Measurements from ENCODE around the gene SLC45A1.

DNA sequence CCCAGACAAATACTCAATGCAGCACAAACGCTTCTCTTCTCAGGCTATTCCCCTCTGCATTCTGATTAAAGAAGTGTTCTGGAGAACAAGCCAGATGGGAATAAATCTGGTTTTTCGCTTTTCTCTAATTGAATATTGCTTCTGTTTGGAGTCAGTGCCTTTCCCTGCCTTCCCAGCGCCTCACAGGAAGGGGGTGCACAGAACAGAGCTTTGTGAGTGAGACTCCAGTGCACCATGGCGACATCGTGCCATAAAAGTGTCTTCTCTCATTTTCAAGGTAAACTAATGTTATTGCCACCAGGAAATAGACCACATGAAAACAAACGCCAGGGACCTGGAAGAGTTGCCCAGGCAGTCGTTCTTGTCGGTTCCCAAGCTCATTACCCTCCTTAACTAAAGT, 43.6 kb upstream of the SLC45A1 start:
- TF ChIP-seq TBP (optimal IDR thresholded peaks at IDR 0.05; ENCODE audit: low read depth, low read length) (no peak), HDAC1 (IDR thresholded peaks at IDR 0.05) (no peak), SMAD3 (CRISPR knock-in tag; conservative IDR thresholded peaks at IDR 0.05) (no peak), PHF20 (IDR thresholded peaks at IDR 0.05; ENCODE audit: partially characterized antibody) (no peak), POU5F1 (IDR thresholded peaks at IDR 0.05; ENCODE audit: borderline replicate concordance, low read depth, low read length, partially characterized antibody) (no peak), CBX3 (IDR thresholded peaks at IDR 0.05; ENCODE audit: borderline replicate concordance in 1 of 2, low read length in 2 of 2) (no peak), XRCC3 (IDR thresholded peaks at IDR 0.05) (no peak), ETV6 (IDR thresholded peaks at IDR 0.05; ENCODE audit: borderline replicate concordance in 1 of 2, low read depth in 2 of 2, low read length in 1 of 2) (no peak), ETV6 (CRISPR knock-in tag; IDR thresholded peaks at IDR 0.05; ENCODE audit: borderline replicate concordance) (no peak), CTCF (IDR thresholded peaks at IDR 0.05 in 2 of 3, conservative IDR thresholded peaks at IDR 0.05 in 1 of 3; ENCODE audit: insufficient read depth in 2 of 3, low read depth in 1 of 3, low read length in 3 of 3) (no peak)
- TF ChIP-seq, protein P1, sequence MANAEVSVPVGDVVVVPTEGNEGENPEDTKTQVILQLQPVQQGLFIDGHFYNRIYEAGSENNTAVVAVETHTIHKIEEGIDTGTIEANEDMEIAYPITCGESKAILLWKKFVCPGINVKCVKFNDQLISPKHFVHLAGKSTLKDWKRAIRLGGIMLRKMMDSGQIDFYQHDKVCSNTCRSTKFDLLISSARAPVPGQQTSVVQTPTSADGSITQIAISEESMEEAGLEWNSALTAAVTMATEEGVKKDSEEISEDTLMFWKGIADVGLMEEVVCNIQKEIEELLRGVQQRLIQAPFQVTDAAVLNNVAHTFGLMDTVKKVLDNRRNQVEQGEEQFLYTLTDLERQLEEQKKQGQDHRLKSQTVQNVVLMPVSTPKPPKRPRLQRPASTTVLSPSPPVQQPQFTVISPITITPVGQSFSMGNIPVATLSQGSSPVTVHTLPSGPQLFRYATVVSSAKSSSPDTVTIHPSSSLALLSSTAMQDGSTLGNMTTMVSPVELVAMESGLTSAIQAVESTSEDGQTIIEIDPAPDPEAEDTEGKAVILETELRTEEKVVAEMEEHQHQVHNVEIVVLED (CRISPR knock-in tag; IDR thresholded peaks at IDR 0.05): no peak

Data from K562 (cell line).